GM12878 (cell line): ENCODE data around the gene CCBE1. TPM values are rescaled to one million over a fixed set of nuclear protein-coding genes. Genes with fewer than 3 reads are reported as not detected.

ENCODE experiments used
- ATAC-seq: fragments of 200-7000 bp; cut with Tn5 transposase; 3 replicates; pipeline ENCODE4 v1.9.1; 2020; ENCODE audit warnings: mild to moderate bottlenecking, moderate library complexity
- BruUV-seq: library from RNA; stranded (reverse); fragments of 400-500 nt; replicated peaks from 2 replicates; lab custom pipeline; 2021; lab: Mats Ljungman, UMichigan
- CTCF ChIA-PET: fragments of 300-600 bp; sonication (Branson Sonifier 250); formaldehyde crosslinking; extraction: SDS; loops from one replicate; lab custom pipeline; 2021; ENCODE audit warnings: inconsistent platforms; lab: Yijun Ruan, JAX
- POLR2A ChIA-PET: fragments of 350-600 bp; formaldehyde crosslinking; extraction: SDS; loops from one replicate; lab custom pipeline; 2021; ENCODE audit warnings: inconsistent platforms; lab: Charles Lee
- RAD21 ChIA-PET: fragments of 300-600 bp; sonication (Branson Sonifier 250); formaldehyde crosslinking; loops from one replicate; lab custom pipeline; 2023; ENCODE audit warnings: antibody characterized with exemption; ENCODE audit not compliant: unreplicated experiment; lab: Charles Lee
- SMC1A ChIA-PET: fragments of 300-600 bp; sonication (Branson Sonifier 250); formaldehyde crosslinking; loops from one replicate; lab custom pipeline; 2023; ENCODE audit not compliant: unreplicated experiment, uncharacterized antibody; lab: Charles Lee
- DNase-seq: peaks from one replicate; pipeline ENCODE4 v3.0.0-alpha.2; 2011; ENCODE audit warnings: low read depth, low spot score
- FAIRE-seq: peaks from 3 replicates; lab custom pipeline; 2011; peaks lifted over from hg19 to GRCh38; lab: Jason Lieb, UNC
- H2AFZ ChIP-seq: 2 replicates; pipeline ENCODE4 v1.6.0; 2011; ENCODE audit warnings: low read depth, low read length, control low read depth; ENCODE audit not compliant: control insufficient read depth
- H3K27ac ChIP-seq: 2 replicates; pipeline ENCODE4 v1.5.1; 2011; ENCODE audit warnings: control low read depth; ENCODE audit not compliant: control insufficient read depth, insufficient read depth
- H3K27me3 ChIP-seq, 2 experiments: replicated peaks in 1 of 2; 2 replicates each; pipeline versions ENCODE4 v1.6.0 to v1.6.1; 2011; ENCODE audit warnings: low read length in 1 of 2; ENCODE audit not compliant: control insufficient read depth in 2 of 2, insufficient read depth in 2 of 2
- H3K36me3 ChIP-seq, 2 experiments: 2 replicates each; pipeline ENCODE4 v1.5.1; 2011; ENCODE audit warnings: low read length in 1 of 2; ENCODE audit not compliant: control insufficient read depth in 2 of 2, insufficient read depth in 2 of 2
- H3K4me1 ChIP-seq: 2 replicates; pipeline ENCODE4 v1.6.1; 2011; ENCODE audit warnings: mild to moderate bottlenecking, low read length, moderate library complexity, mixed read lengths; ENCODE audit not compliant: control insufficient read depth, insufficient read depth
- H3K4me2 ChIP-seq: 2 replicates; pipeline ENCODE4 v1.6.0; 2011; ENCODE audit warnings: control low read depth; ENCODE audit not compliant: control insufficient read depth, insufficient read depth
- H3K4me3 ChIP-seq: fragments of 200-600 bp; sonication (generic); 2 replicates; pipeline ENCODE4 v1.5.1; 2016
- H3K79me2 ChIP-seq: 2 replicates; pipeline ENCODE4 v1.6.0; 2011; ENCODE audit warnings: low read length; ENCODE audit not compliant: control insufficient read depth, insufficient read depth
- H3K9ac ChIP-seq: 2 replicates; pipeline ENCODE4 v1.8.0; 2011; ENCODE audit warnings: low read length, control low read depth, mixed read lengths; ENCODE audit not compliant: control insufficient read depth, insufficient read depth
- H3K9me3 ChIP-seq: replicated peaks from 3 replicates; pipeline ENCODE4 v1.5.1; 2011; ENCODE audit warnings: mild to moderate bottlenecking, low read length; ENCODE audit not compliant: control insufficient read depth, insufficient read depth
- H4K20me1 ChIP-seq: 2 replicates; pipeline ENCODE4 v1.6.0; 2011; ENCODE audit not compliant: control insufficient read depth, insufficient read depth
- BCL11A ChIP-seq: IDR thresholded peaks from 2 replicates; pipeline ENCODE4 v1.6.1; 2011; ENCODE audit warnings: low read depth, low read length
- CBFB ChIP-seq: IDR thresholded peaks from 2 replicates; pipeline ENCODE4 v1.6.1; 2016; ENCODE audit warnings: antibody characterized with exemption, low read depth
- NFIC ChIP-seq: IDR thresholded peaks from 2 replicates; pipeline ENCODE4 v1.6.1; 2012; ENCODE audit warnings: low read depth, mild to moderate bottlenecking, inconsistent platforms, low read length, moderate library complexity
- NFXL1 ChIP-seq: fragments of 450-650 bp; IDR thresholded peaks from 2 replicates; pipeline ENCODE4 v1.6.1; 2017; ENCODE audit warnings: antibody characterized with exemption, mild to moderate bottlenecking, borderline replicate concordance
- NRF1 ChIP-seq: conservative IDR thresholded peaks from 2 replicates; pipeline ENCODE4 v1.6.1; 2011; ENCODE audit warnings: mild to moderate bottlenecking, low read depth, low read length, improper control_type of control experiment
- POLR2AphosphoS5 ChIP-seq: IDR thresholded peaks from 2 replicates; pipeline ENCODE4 v1.6.1; 2011; ENCODE audit warnings: mild to moderate bottlenecking, low read length, inconsistent platforms
- RB1 ChIP-seq: fragments of 450-650 bp; formaldehyde crosslinking; IDR thresholded peaks from 2 replicates; pipeline ENCODE4 v1.6.1; 2017; ENCODE audit warnings: mild to moderate bottlenecking, borderline replicate concordance
- RUNX3 ChIP-seq: IDR thresholded peaks from 2 replicates; pipeline ENCODE4 v1.6.1; 2012; ENCODE audit warnings: low read length, inconsistent platforms
- SUPT20H ChIP-seq: IDR thresholded peaks from 2 replicates; pipeline ENCODE4 v1.6.1; 2011; ENCODE audit warnings: low read depth, mild to moderate bottlenecking, low read length, moderate library complexity, borderline replicate concordance; ENCODE audit not compliant: control insufficient read depth
- SUZ12 ChIP-seq: fragments of 200-600 bp; sonication (generic); IDR thresholded peaks from one replicate; pipeline ENCODE4 v1.6.1; 2018; ENCODE audit warnings: antibody characterized with exemption, mild to moderate bottlenecking; ENCODE audit not compliant: unreplicated experiment
- TCF12 ChIP-seq: IDR thresholded peaks from 2 replicates; pipeline ENCODE4 v1.6.1; 2011; ENCODE audit warnings: low read depth, mild to moderate bottlenecking, low read length
- TCF7 ChIP-seq: IDR thresholded peaks from 2 replicates; pipeline ENCODE4 v1.6.1; 2014; ENCODE audit warnings: antibody characterized with exemption, borderline replicate concordance
- WGBS: methylation state at CpG from one replicate; pipeline ENCODE4 v1.1.6; 2016; ENCODE audit warnings: low lambda C conversion rate; ENCODE audit not compliant: insufficient replicate concordance, insufficient coverage; ENCODE audit errors: missing lambda C conversion rate; 5-methylcytosine and 5-hydroxymethylcytosine counted together
- in situ Hi-C: fragments of 300-500 bp; cut with MboI; formaldehyde crosslinking; loops from 9 replicates; pipeline ENCODE4 v1.14.3; 2018; ENCODE audit warnings: mixed read lengths
- intact Hi-C: fragments of 100-400 bp; cut with micrococcal nuclease; formaldehyde crosslinking; loops from one replicate; pipeline ENCODE4 v1.14.2; 2022; ENCODE audit not compliant: unreplicated experiment
- polyA plus RNA-seq, 11 experiments: library from polyadenylated mRNA; depleted of rRNA in 4 of 11; unstranded in 6 of 11; stranded (reverse) in 5 of 11; fragments of >200 nt; fragmentation: Nextera tagmentation in 4 of 11; fragmentation: Illumina TruSeq in 1 of 11; extraction: Ambion mirVana in 4 of 11; extraction: Trizol in 1 of 11; gene quantifications; 1 replicate in 1 of 11; 2 replicates in 10 of 11; pipeline versions ENCODE4 v1.2.1 to v1.2.3, GENCODE V29; 2011 to 2016; ENCODE audit warnings: inconsistent platforms in 2 of 11, missing spikeins in 2 of 11, low read depth in 1 of 11
- total RNA-seq, 4 experiments: library from RNA; depleted of rRNA in 3 of 4; stranded (reverse); fragments of >200 nt in 3 of 4; fragmentation: Illumina TruSeq in 1 of 4; extraction: Trizol in 1 of 4; gene quantifications; 2 replicates each; pipeline versions ENCODE4 v1.2.1 to v1.2.3, GENCODE V29; 2013 to 2021
- TF ChIP-seq, protein P1 (sequence below): fragments of 450-650 bp; IDR thresholded peaks from 2 replicates; pipeline ENCODE4 v1.6.1; 2016; ENCODE audit warnings: mild to moderate bottlenecking, moderate library complexity, borderline replicate concordance
- TF ChIP-seq, protein P2 (sequence below): fragments of 450-650 bp; IDR thresholded peaks from 2 replicates; pipeline ENCODE4 v1.6.1; 2017; ENCODE audit warnings: antibody characterized with exemption, mild to moderate bottlenecking, moderate library complexity
- TF ChIP-seq, protein P3 (sequence below): fragments of 450-650 bp; IDR thresholded peaks from 2 replicates; pipeline ENCODE4 v1.6.1; 2017; ENCODE audit warnings: low read depth, mild to moderate bottlenecking, moderate library complexity

The CCBE1 gene
- total and polyA plus RNA-seq, 10 of the 15 experiments (the other 5 are each of a cell fraction or from before 2014, with no cell fraction given), result 0.03 to 0.49 (median 0.04) TPM; not detected in 7

DNA sequence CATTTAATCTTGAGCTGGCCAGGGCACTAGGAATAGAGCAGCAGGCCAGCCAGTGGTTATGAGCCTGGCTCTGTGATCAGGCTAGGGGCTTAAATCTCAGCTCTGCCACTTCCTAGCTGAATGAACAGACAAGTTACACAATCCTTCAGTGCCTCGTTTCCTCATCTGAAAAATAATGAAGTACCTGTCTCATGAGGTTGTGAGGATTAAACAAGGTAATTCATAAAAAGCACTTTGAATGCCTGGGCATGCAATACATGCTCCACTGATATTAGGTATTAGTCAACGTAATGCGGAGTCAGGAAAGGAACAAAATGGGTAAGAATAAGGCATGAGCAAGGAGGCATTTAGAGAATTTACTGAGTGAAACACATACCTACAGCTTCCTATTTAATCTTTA lies 100.2 kb downstream of the CCBE1 start:
- BruUV-seq, result no TSS peak
- Histone ChIP-seq H3K36me3 (no peaks in the 10 kb centered on the region), H3K4me2 (no peak overlapping the region), H4K20me1 (no peaks in the 10 kb centered on the region), H3K27me3 (peaks cover 0 to 9% of the 10 kb centered on the region in 2 experiments; a peak in 3 of 4 replicates), H3K27ac (no peak overlapping the region), H3K4me3 (no peak overlapping the region), H3K79me2 (no peaks in the 10 kb centered on the region), H2AFZ (no peak overlapping the region), H3K9me3 (no peaks in the 10 kb centered on the region; the same call in 2 of the 3 replicates), H3K4me1 (no peaks in the 10 kb centered on the region), H3K9ac (no peak overlapping the region)
- ChIA-PET SMC1A (no interaction called here), POLR2A (no interaction called here), RAD21 (no interaction called here), CTCF (interaction anchor here (1.0 kb wide), 1 partner anchor 35 kb away, joined by 3 read pairs; no protein-coding TSS in a partner anchor)
- in situ Hi-C loops (no loop called here), intact Hi-C loops (no loop called here)
- WGBS, result 8% methylated on average over 3 of the region's 3 CpGs
- no peak for ATAC-seq
- FAIRE-seq, result no peak
- no peak for DNase-seq
- TF ChIP-seq, protein P1, sequence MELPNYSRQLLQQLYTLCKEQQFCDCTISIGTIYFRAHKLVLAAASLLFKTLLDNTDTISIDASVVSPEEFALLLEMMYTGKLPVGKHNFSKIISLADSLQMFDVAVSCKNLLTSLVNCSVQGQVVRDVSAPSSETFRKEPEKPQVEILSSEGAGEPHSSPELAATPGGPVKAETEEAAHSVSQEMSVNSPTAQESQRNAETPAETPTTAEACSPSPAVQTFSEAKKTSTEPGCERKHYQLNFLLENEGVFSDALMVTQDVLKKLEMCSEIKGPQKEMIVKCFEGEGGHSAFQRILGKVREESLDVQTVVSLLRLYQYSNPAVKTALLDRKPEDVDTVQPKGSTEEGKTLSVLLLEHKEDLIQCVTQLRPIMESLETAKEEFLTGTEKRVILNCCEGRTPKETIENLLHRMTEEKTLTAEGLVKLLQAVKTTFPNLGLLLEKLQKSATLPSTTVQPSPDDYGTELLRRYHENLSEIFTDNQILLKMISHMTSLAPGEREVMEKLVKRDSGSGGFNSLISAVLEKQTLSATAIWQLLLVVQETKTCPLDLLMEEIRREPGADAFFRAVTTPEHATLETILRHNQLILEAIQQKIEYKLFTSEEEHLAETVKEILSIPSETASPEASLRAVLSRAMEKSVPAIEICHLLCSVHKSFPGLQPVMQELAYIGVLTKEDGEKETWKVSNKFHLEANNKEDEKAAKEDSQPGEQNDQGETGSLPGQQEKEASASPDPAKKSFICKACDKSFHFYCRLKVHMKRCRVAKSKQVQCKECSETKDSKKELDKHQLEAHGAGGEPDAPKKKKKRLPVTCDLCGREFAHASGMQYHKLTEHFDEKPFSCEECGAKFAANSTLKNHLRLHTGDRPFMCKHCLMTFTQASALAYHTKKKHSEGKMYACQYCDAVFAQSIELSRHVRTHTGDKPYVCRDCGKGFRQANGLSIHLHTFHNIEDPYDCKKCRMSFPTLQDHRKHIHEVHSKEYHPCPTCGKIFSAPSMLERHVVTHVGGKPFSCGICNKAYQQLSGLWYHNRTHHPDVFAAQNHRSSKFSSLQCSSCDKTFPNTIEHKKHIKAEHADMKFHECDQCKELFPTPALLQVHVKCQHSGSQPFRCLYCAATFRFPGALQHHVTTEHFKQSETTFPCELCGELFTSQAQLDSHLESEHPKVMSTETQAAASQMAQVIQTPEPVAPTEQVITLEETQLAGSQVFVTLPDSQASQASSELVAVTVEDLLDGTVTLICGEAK, result no peak
- TF ChIP-seq RUNX3, result no peak
- TF ChIP-seq RB1, result no peak
- no peak for TF ChIP-seq TCF7
- no peak for TF ChIP-seq NFIC
- no peak for TF ChIP-seq POLR2AphosphoS5
- no peak for TF ChIP-seq SUPT20H
- TF ChIP-seq, protein P2, sequence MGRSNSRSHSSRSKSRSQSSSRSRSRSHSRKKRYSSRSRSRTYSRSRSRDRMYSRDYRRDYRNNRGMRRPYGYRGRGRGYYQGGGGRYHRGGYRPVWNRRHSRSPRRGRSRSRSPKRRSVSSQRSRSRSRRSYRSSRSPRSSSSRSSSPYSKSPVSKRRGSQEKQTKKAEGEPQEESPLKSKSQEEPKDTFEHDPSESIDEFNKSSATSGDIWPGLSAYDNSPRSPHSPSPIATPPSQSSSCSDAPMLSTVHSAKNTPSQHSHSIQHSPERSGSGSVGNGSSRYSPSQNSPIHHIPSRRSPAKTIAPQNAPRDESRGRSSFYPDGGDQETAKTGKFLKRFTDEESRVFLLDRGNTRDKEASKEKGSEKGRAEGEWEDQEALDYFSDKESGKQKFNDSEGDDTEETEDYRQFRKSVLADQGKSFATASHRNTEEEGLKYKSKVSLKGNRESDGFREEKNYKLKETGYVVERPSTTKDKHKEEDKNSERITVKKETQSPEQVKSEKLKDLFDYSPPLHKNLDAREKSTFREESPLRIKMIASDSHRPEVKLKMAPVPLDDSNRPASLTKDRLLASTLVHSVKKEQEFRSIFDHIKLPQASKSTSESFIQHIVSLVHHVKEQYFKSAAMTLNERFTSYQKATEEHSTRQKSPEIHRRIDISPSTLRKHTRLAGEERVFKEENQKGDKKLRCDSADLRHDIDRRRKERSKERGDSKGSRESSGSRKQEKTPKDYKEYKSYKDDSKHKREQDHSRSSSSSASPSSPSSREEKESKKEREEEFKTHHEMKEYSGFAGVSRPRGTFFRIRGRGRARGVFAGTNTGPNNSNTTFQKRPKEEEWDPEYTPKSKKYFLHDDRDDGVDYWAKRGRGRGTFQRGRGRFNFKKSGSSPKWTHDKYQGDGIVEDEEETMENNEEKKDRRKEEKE, result no peak
- no peak for TF ChIP-seq NRF1
- TF ChIP-seq NFXL1, result no peak
- no peak for TF ChIP-seq CBFB
- no peak for TF ChIP-seq SUZ12
- TF ChIP-seq TCF12, result no peak
- TF ChIP-seq, protein P3, sequence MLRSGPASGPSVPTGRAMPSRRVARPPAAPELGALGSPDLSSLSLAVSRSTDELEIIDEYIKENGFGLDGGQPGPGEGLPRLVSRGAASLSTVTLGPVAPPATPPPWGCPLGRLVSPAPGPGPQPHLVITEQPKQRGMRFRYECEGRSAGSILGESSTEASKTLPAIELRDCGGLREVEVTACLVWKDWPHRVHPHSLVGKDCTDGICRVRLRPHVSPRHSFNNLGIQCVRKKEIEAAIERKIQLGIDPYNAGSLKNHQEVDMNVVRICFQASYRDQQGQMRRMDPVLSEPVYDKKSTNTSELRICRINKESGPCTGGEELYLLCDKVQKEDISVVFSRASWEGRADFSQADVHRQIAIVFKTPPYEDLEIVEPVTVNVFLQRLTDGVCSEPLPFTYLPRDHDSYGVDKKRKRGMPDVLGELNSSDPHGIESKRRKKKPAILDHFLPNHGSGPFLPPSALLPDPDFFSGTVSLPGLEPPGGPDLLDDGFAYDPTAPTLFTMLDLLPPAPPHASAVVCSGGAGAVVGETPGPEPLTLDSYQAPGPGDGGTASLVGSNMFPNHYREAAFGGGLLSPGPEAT, result no peak
- TF ChIP-seq BCL11A, result no peak
